NCI-H2196 (cell line): ENCODE measurements around the gene RORC.

ENCODE experiments used
- DNase-seq: peaks from one replicate; lab custom pipeline; 2025; ENCODE audit not compliant: unreplicated experiment; lab: John Stamatoyannopoulos, UW

The RORC gene

GRCh38 chr1:151828921-151829320 lies 2.7 kb downstream of the RORC start:
- no peak for DNase-seq

- DNase-seq = no peak
Observed at GRCh38 chr1:151827853-151828252, 3.7 kb downstream of the RORC start.

- no peak for DNase-seq
Observed at GRCh38 chr1:151825751-151826660, 5.6 kb downstream of the RORC start.

GRCh38 chr1:151825204-151825603 lies 6.4 kb downstream of the RORC start:
- DNase-seq = no peak

- DNase-seq = no peak
Observed at GRCh38 chr1:151823175-151823574, 8.4 kb downstream of the RORC start.

GRCh38 chr1:151822404-151822803 lies 9.2 kb downstream of the RORC start:
- DNase-seq = no peak

GRCh38 chr1:151820940-151821339 lies 10.7 kb downstream of the RORC start:
- peak; percentile 82 for DNase-seq

- peak; percentile 35 for DNase-seq
Observed at GRCh38 chr1:151819976-151820623, 11.5 kb downstream of the RORC start.

GRCh38 chr1:151819227-151819835 lies 12.3 kb downstream of the RORC start:
- no peak for DNase-seq

GRCh38 chr1:151817353-151817730 lies 14.3 kb downstream of the RORC start:
- DNase-seq = no peak

GRCh38 chr1:151816548-151817352 lies 14.9 kb downstream of the RORC start:
- DNase-seq = no peak

GRCh38 chr1:151815716-151816327 lies 15.8 kb downstream of the RORC start:
- no peak for DNase-seq

- no peak for DNase-seq
Observed at GRCh38 chr1:151814971-151815545, 16.5 kb downstream of the RORC start.

GRCh38 chr1:151814426-151814825 lies 17.2 kb downstream of the RORC start:
- no peak for DNase-seq

- no peak for DNase-seq
Observed at GRCh38 chr1:151813271-151813977, 18.2 kb downstream of the RORC start.

GRCh38 chr1:151811181-151811580 lies 20.4 kb downstream of the RORC start:
- DNase-seq = no peak

- DNase-seq = no peak
Observed at GRCh38 chr1:151809985-151810556, 21.5 kb downstream of the RORC start.

- DNase-seq = no peak
Observed at GRCh38 chr1:151809290-151809984, 22.2 kb downstream of the RORC start.

- DNase-seq = no peak
Observed at GRCh38 chr1:151807766-151808165, 23.8 kb downstream of the RORC start.
